Lower leg skin (tissue), 3 donors: ENCODE measurements around the gene DOK5.

Experiments used
- CTCF ChIP-seq, 3 donors: fragments of 450-650 bp; IDR thresholded peaks; one replicate each; pipeline ENCODE4 v1.5.1; 2016; ENCODE audit warnings: antibody characterized with exemption in 3 of 3, mild to moderate bottlenecking in 3 of 3, moderate library complexity in 2 of 3
- POLR2A ChIP-seq, 2 donors: fragments of 450-650 bp; IDR thresholded peaks; one replicate each; pipeline ENCODE4 v1.6.1; 2016 to 2017; ENCODE audit warnings: antibody characterized with exemption in 2 of 2, mild to moderate bottlenecking in 1 of 2, moderate library complexity in 1 of 2

GRCh38 chr20:54557806-54558590, 82.6 kb downstream of the DOK5 start:
- no peak for TF ChIP-seq CTCF (IDR thresholded peaks at IDR 0.05)
- no peak for TF ChIP-seq POLR2A (IDR thresholded peaks at IDR 0.05)
